Suppressor macrophage treated with lipopolysaccharide for 1 hour (primary cell): ENCODE measurements around the gene PDE3A.
A peak's percentile ranks its signal among the peaks of the same experiment; 100 is the strongest.

ENCODE experiments used
- DNase-seq, 3 donors: peaks; one replicate each; pipeline ENCODE4 v3.0.0-alpha.2; 2020 to 2022

The PDE3A gene

GRCh38 chr12:20463913-20464524 is 95.7 kb downstream of the PDE3A start:
- DNase-seq: peak; percentile 24 to 63 (median 34)

- no peak for DNase-seq
Measured at GRCh38 chr12:20469300-20469699, 101.0 kb downstream of the PDE3A start.

- DNase-seq: no peak
Measured at GRCh38 chr12:20469756-20470155, 101.4 kb downstream of the PDE3A start.

- no peak for DNase-seq
Measured at GRCh38 chr12:20472102-20472782, 103.9 kb downstream of the PDE3A start.

GRCh38 chr12:20473133-20473532 is 104.8 kb downstream of the PDE3A start:
- no peak for DNase-seq

- DNase-seq: no peak
Measured at GRCh38 chr12:20474016-20474415, 105.7 kb downstream of the PDE3A start.

GRCh38 chr12:20474443-20474842 is 106.1 kb downstream of the PDE3A start:
- no peak for DNase-seq

- DNase-seq: peak in 1 of 3 donors; percentile 2
Measured at GRCh38 chr12:20475542-20475941, 107.2 kb downstream of the PDE3A start.

- DNase-seq: no peak
Measured at GRCh38 chr12:20476551-20476950, 108.2 kb downstream of the PDE3A start.

- no peak for DNase-seq
Measured at GRCh38 chr12:20477255-20477654, 108.9 kb downstream of the PDE3A start.

GRCh38 chr12:20477672-20478071 is 109.3 kb downstream of the PDE3A start:
- DNase-seq: no peak

- DNase-seq: no peak
Measured at GRCh38 chr12:20482491-20483054, 114.2 kb downstream of the PDE3A start.

GRCh38 chr12:20483776-20484175 is 115.4 kb downstream of the PDE3A start:
- no peak for DNase-seq

GRCh38 chr12:20486233-20486632 is 117.9 kb downstream of the PDE3A start:
- DNase-seq: peak in 1 of 3 donors; percentile 9

GRCh38 chr12:20487519-20487918 is 119.2 kb downstream of the PDE3A start:
- no peak for DNase-seq

- DNase-seq: no peak
Measured at GRCh38 chr12:20489645-20490044, 121.3 kb downstream of the PDE3A start.

- no peak for DNase-seq
Measured at GRCh38 chr12:20490213-20490612, 121.9 kb downstream of the PDE3A start.

GRCh38 chr12:20491290-20491689 is 123.0 kb downstream of the PDE3A start:
- no peak for DNase-seq

GRCh38 chr12:20492251-20492760 is 124.0 kb downstream of the PDE3A start:
- peak; percentile 29 to 73 (median 71) for DNase-seq

- no peak for DNase-seq
Measured at GRCh38 chr12:20493934-20494333, 125.6 kb downstream of the PDE3A start.

- DNase-seq: no peak
Measured at GRCh38 chr12:20494851-20495250, 126.5 kb downstream of the PDE3A start.

- DNase-seq: no peak
Measured at GRCh38 chr12:20495997-20496396, 127.7 kb downstream of the PDE3A start.

GRCh38 chr12:20497707-20498106 is 129.4 kb downstream of the PDE3A start:
- DNase-seq: no peak

- DNase-seq: no peak
Measured at GRCh38 chr12:20501958-20502357, 133.6 kb downstream of the PDE3A start.
